ENCODE results near the gene RAD51B.

GRCh38 chr14:68477110-68477455 is 657.5 kb downstream of the RAD51B start:
- no peak for TF ChIP-seq CTCF (IDR thresholded peaks at IDR 0.05)
- no peak for TF ChIP-seq EP300 (IDR thresholded peaks at IDR 0.05; ENCODE audit: low read depth)
- no peak for TF ChIP-seq POLR2AphosphoS5 (IDR thresholded peaks at IDR 0.05)
